K562 (cell line): Measurements from ENCODE around the gene SRL. TPM values are rescaled to one million over a fixed set of nuclear protein-coding genes. Genes with fewer than 3 reads are reported as not detected.

Source experiments
- ATAC-seq: fragments of 200-7000 bp; cut with Tn5 transposase; 3 replicates; pipeline ENCODE4 v1.9.1; 2020; ENCODE audit warnings: moderate library complexity
- BruUV-seq: library from RNA; stranded (reverse); fragments of 400-500 nt; replicated peaks from 2 replicates; lab custom pipeline; 2021; lab: Mats Ljungman, UMichigan
- CTCF ChIA-PET: fragments of 300-600 bp; formaldehyde crosslinking; extraction: SDS; loops from one replicate; lab custom pipeline; 2021; ENCODE audit warnings: low intra/inter-chr PET ratio; lab: Yijun Ruan, JAX
- POLR2A ChIA-PET: fragments of 300-600, 350-650 bp; sonication (Branson Sonifier 250); formaldehyde crosslinking; extraction: SDS; loops from one replicate; lab custom pipeline; 2021; ENCODE audit warnings: antibody characterized with exemption, inconsistent platforms; lab: Yijun Ruan, JAX
- DNase-seq, 4 experiments: peaks; one replicate each; pipeline versions ENCODE4 v3.0.0 to v3.0.0-alpha.2; 2011 to 2018; ENCODE audit warnings: low spot score in 3 of 4, mixed read lengths in 3 of 4; ENCODE audit errors: extremely low read depth in 1 of 4
- FAIRE-seq: peaks from 2 replicates; lab custom pipeline; 2011; peaks lifted over from hg19 to GRCh38; lab: Jason Lieb, UNC
- H2AFZ ChIP-seq: 2 replicates; pipeline ENCODE4 v1.6.0; 2011; ENCODE audit warnings: low read depth, low read length, control low read depth, inconsistent platforms
- H3K27ac ChIP-seq: fragments of 200-600 bp; 3 replicates; pipeline ENCODE4 v1.8.0; 2011; ENCODE audit warnings: low read depth, mild to moderate bottlenecking, control low read depth, inconsistent platforms, low read length, moderate library complexity, mixed read lengths; ENCODE audit errors: extremely low read depth
- H3K27me3 ChIP-seq, 2 experiments: fragments of 300-600 bp in 1 of 2; 2 replicates in 1 of 2; 3 replicates in 1 of 2; pipeline versions ENCODE4 v1.6.0 to v1.8.0; 2011; ENCODE audit warnings: inconsistent platforms in 2 of 2, low read length in 2 of 2, mild to moderate bottlenecking in 1 of 2, mixed read lengths in 1 of 2, moderate library complexity in 1 of 2; ENCODE audit not compliant: control insufficient read depth in 2 of 2, insufficient read depth in 2 of 2
- H3K36me3 ChIP-seq: fragments of 300-600 bp; 3 replicates; pipeline ENCODE4 v1.8.0; 2011; ENCODE audit warnings: mild to moderate bottlenecking, low read length, inconsistent platforms; ENCODE audit not compliant: control insufficient read depth, insufficient read depth
- H3K4me1 ChIP-seq, 2 experiments: fragments of 200-600 bp in 1 of 2; replicated peaks in 1 of 2; 2 replicates in 1 of 2; 3 replicates in 1 of 2; pipeline versions ENCODE4 v1.5.1 to v1.8.0; 2011; ENCODE audit warnings: inconsistent platforms in 2 of 2, low read length in 2 of 2, mild to moderate bottlenecking in 1 of 2, mixed read lengths in 1 of 2, moderate library complexity in 1 of 2; ENCODE audit not compliant: control insufficient read depth in 2 of 2, insufficient read depth in 2 of 2
- H3K4me2 ChIP-seq: 2 replicates; pipeline ENCODE4 v1.6.1; 2011; ENCODE audit warnings: low read length, control low read depth, inconsistent platforms, mixed read lengths; ENCODE audit not compliant: insufficient read depth
- H3K4me3 ChIP-seq: fragments of 200-600 bp; sonication (generic), shearing (Covaris generic); 2 replicates; pipeline ENCODE4 v1.5.1; 2016; ENCODE audit warnings: control low read depth, inconsistent platforms
- H3K79me2 ChIP-seq: fragments of 200-600 bp; 3 replicates; pipeline ENCODE4 v1.8.0; 2011; ENCODE audit warnings: low read length, inconsistent platforms; ENCODE audit not compliant: control insufficient read depth, insufficient read depth
- H3K9ac ChIP-seq, 2 experiments: 2 replicates each; pipeline versions ENCODE4 v1.6.0 to v1.6.1; 2011; ENCODE audit warnings: low read depth in 2 of 2, low read length in 2 of 2, control low read depth in 1 of 2, inconsistent platforms in 1 of 2, mild to moderate bottlenecking in 1 of 2, mixed read lengths in 1 of 2; ENCODE audit not compliant: insufficient read depth in 1 of 2
- H3K9me1 ChIP-seq: one replicate; pipeline ENCODE4 v1.6.0; 2011; ENCODE audit warnings: inconsistent platforms, mild to moderate bottlenecking, low read length, moderate library complexity; ENCODE audit not compliant: control insufficient read depth, insufficient read depth
- H3K9me3 ChIP-seq: replicated peaks from 2 replicates; pipeline ENCODE4 v1.5.1; 2011; ENCODE audit warnings: low read depth, low read length, inconsistent platforms; ENCODE audit not compliant: control insufficient read depth, insufficient read depth
- H4K20me1 ChIP-seq: replicated peaks from 2 replicates; pipeline ENCODE4 v1.6.1; 2011; ENCODE audit warnings: low read length, inconsistent platforms, mixed read lengths; ENCODE audit not compliant: control insufficient read depth, insufficient read depth
- ARID1B ChIP-seq: fragments of 450-650 bp; IDR thresholded peaks from 2 replicates; pipeline ENCODE4 v1.6.1; 2016; ENCODE audit warnings: antibody characterized with exemption, mild to moderate bottlenecking, inconsistent platforms
- COPS2 ChIP-seq: fragments of 450-650 bp; conservative IDR thresholded peaks from 2 replicates; pipeline ENCODE4 v1.6.1; 2016; ENCODE audit warnings: mild to moderate bottlenecking, moderate library complexity
- HSF4 ChIP-seq: fragments of 250-450 bp; sonication (Bioruptor Pico); IDR thresholded peaks from 2 replicates; pipeline ENCODE4 v2.1.2; 2022; ENCODE audit warnings: mild to moderate bottlenecking, moderate library complexity, borderline replicate concordance
- POLR2G ChIP-seq: fragments of 200-400 bp; formaldehyde crosslinking; IDR thresholded peaks from 2 replicates; pipeline ENCODE4 v1.6.1; 2017; ENCODE audit warnings: low read depth, mild to moderate bottlenecking, antibody characterized with exemption, low read length, moderate library complexity
- RBM34 ChIP-seq: fragments of 200-400 bp; formaldehyde crosslinking; IDR thresholded peaks from 2 replicates; pipeline ENCODE4 v1.6.1; 2018; ENCODE audit warnings: low read length, borderline replicate concordance; ENCODE audit not compliant: insufficient read depth
- RFX7 ChIP-seq: fragments of 250-450 bp; sonication (Bioruptor Pico); IDR thresholded peaks from 2 replicates; pipeline ENCODE4 v1.5.1; 2021; ENCODE audit warnings: mild to moderate bottlenecking
- SMC3 ChIP-seq: conservative IDR thresholded peaks from 2 replicates; pipeline ENCODE4 v1.6.1; 2011; ENCODE audit warnings: low read depth, low read length, improper control_type of control experiment; ENCODE audit not compliant: insufficient read depth
- ZNF239 ChIP-seq: fragments of 250-450 bp; sonication (Bioruptor Pico); IDR thresholded peaks from 2 replicates; pipeline ENCODE4 v1.4.0; 2020; ENCODE audit warnings: mild to moderate bottlenecking
- ZNF384 ChIP-seq: IDR thresholded peaks from 2 replicates; pipeline ENCODE4 v1.6.1; 2012; ENCODE audit warnings: low read depth, low read length, improper control_type of control experiment
- WGBS: fragments of 100-300 bp; shearing (Covaris generic); methylation state at CpG from one replicate; pipeline ENCODE4 v1.1.6; 2016; ENCODE audit warnings: low coverage, mixed read lengths; ENCODE audit not compliant: insufficient coverage; ENCODE audit errors: missing lambda C conversion rate; 5-methylcytosine and 5-hydroxymethylcytosine counted together
- in situ Hi-C: fragments of 300-500 bp; cut with MboI; formaldehyde crosslinking; loops from 4 replicates; pipeline ENCODE4 v1.15.0; 2018; ENCODE audit warnings: inconsistent platforms, mixed read lengths
- intact Hi-C: fragments of 100-400 bp; cut with micrococcal nuclease; formaldehyde crosslinking; loops from 2 replicates; pipeline ENCODE4 v1.14.2; 2022
- polyA plus RNA-seq, 8 experiments: library from polyadenylated mRNA; depleted of rRNA in 4 of 8; stranded (reverse) in 5 of 8; unstranded in 3 of 8; fragments of >200 nt; fragmentation: Nextera tagmentation in 2 of 8; fragmentation: Illumina TruSeq in 1 of 8; extraction: Ambion mirVana in 2 of 8; extraction: Trizol in 1 of 8; gene quantifications; 2 replicates each; pipeline versions ENCODE4 v1.2.1 to v1.2.3, GENCODE V29; 2011 to 2014; ENCODE audit warnings: inconsistent platforms in 1 of 8, missing spikeins in 1 of 8
- total RNA-seq, 7 experiments: library from RNA; depleted of rRNA in 6 of 7; stranded (reverse); fragments of >200 nt in 6 of 7; fragmentation: Illumina TruSeq in 2 of 7; extraction: Trizol in 2 of 7; gene quantifications; 2 replicates each; pipeline versions ENCODE4 v1.2.1 to v1.2.3, GENCODE V29; 2011 to 2021; ENCODE audit warnings: low replicate concordance in 1 of 7
- TF ChIP-seq, protein P1 (sequence below), 2 experiments: fragments of 200-800 bp in 1 of 2; sonication (Bioruptor generic) in 1 of 2; sonication (generic) in 1 of 2; formaldehyde crosslinking in 1 of 2; IDR thresholded peaks in 1 of 2; conservative IDR thresholded peaks in 1 of 2; 2 replicates each; pipeline versions ENCODE4 v1.5.0 to v1.6.1; 2016 to 2020; ENCODE audit warnings: missing compliant biosample characterization in 1 of 2, missing genetic modification characterization in 1 of 2, missing genetic modification reagents in 1 of 2
- TF ChIP-seq, protein P2 (sequence below), 3 experiments: fragments of 200-800 bp in 1 of 3; fragments of 250-450 bp in 1 of 3; fragments of 450-650 bp in 1 of 3; sonication (Bioruptor Pico) in 1 of 3; sonication (Bioruptor generic) in 1 of 3; formaldehyde crosslinking in 1 of 3; IDR thresholded peaks; 2 replicates each; pipeline versions ENCODE4 v1.6.1 to v1.8.0; 2016 to 2022; ENCODE audit warnings: mild to moderate bottlenecking in 2 of 3, missing genetic modification characterization in 2 of 3, missing compliant biosample characterization in 1 of 3, moderate library complexity in 1 of 3
- TF ChIP-seq, protein P3 (sequence below), 3 experiments: fragments of 200-800 bp in 1 of 3; sonication (Bioruptor generic) in 1 of 3; sonication (generic) in 1 of 3; formaldehyde crosslinking in 1 of 3; IDR thresholded peaks; 2 replicates each; pipeline versions ENCODE4 v1.6.1 to v1.8.0; 2016 to 2022; ENCODE audit warnings: mild to moderate bottlenecking in 2 of 3, missing compliant biosample characterization in 2 of 3, missing genetic modification characterization in 2 of 3, missing genetic modification reagents in 1 of 3

Gene SRL
- total and polyA plus RNA-seq, 9 of the 15 experiments (the other 6 are each of a cell fraction or from before 2014, with no cell fraction given): 0.01 TPM; not detected in 8

DNA sequence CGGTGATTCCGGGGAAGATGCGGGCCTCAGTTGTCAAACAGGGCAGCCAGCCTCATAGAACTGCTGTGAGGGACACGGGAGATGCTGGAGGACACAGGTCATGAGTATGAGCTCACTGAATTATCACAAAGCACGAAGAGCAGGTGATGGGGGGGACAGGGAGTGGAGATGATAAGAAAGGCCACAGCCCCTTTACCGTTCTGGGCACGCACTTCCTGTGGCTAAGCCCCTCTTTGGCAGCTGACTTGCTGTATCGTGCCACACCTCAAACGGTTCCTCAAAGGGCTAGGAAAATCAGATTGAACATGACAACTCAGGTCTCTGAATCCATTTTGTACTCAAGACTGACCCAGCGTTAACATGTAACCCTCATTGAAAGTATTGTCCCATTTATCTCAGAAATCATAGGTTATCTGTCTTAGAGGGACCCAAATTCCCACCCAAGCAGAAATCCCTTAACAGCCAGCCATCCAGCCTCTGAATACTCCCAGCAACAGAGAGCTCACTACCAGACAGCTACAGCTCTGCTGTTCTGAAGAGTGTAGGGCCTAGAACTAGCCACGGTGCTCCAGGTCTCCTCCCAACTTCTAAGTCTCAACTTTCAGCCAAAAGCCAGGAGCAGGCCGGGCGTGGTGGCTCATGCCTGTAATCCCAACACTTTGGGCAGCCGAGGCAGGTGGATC, 5.0 kb upstream of the SRL start:
- FAIRE-seq: peak; percentile 6
- H3K9ac ChIP-seq: peak overlapping the region in 1 of 2 experiments; percentile 84; a peak in 3 of 4 replicates
- peak overlapping the region; percentile 57; the same call in 1 of the 2 replicates for H2AFZ ChIP-seq
- WGBS: 26% methylated on average over 14 of the region's 14 CpGs
- intact Hi-C loops: no loop called here
- peaks cover 2% of the 10 kb centered on the region; the same call in 1 of the 3 replicates for H3K36me3 ChIP-seq
- H3K27ac ChIP-seq: peak overlapping the region; percentile 7; the same call in 1 of the 3 replicates
- H3K4me2 ChIP-seq: peak overlapping the region; percentile 43; the same call in 1 of the 2 replicates
- no peak for ATAC-seq
- no peaks in the 10 kb centered on the region for H3K79me2 ChIP-seq
- H3K27me3 ChIP-seq: no peaks in the 10 kb centered on the region
- peaks cover 36 to 43% of the 10 kb centered on the region in 2 experiments for H3K4me1 ChIP-seq
- H3K9me3 ChIP-seq: peaks cover 11% of the 10 kb centered on the region
- in situ Hi-C loops: no loop called here
- H3K4me3 ChIP-seq: no peak overlapping the region
- no peaks in the 10 kb centered on the region for H4K20me1 ChIP-seq
- DNase-seq: peak in 1 of 4 experiments; percentile 61
- ChIA-PET CTCF (interaction anchor here (0.6 kb wide), 1 partner anchor 24 kb away, joined by 4 read pairs; no protein-coding TSS in a partner anchor), POLR2A (interaction anchor here (0.9 to 1.2 kb wide), 3 partner anchors 11 to 39 kb away, joined by 3 read pairs; no protein-coding TSS in a partner anchor)
- BruUV-seq: no TSS peak
- no peaks in the 10 kb centered on the region for H3K9me1 ChIP-seq
- TF ChIP-seq, protein P1, sequence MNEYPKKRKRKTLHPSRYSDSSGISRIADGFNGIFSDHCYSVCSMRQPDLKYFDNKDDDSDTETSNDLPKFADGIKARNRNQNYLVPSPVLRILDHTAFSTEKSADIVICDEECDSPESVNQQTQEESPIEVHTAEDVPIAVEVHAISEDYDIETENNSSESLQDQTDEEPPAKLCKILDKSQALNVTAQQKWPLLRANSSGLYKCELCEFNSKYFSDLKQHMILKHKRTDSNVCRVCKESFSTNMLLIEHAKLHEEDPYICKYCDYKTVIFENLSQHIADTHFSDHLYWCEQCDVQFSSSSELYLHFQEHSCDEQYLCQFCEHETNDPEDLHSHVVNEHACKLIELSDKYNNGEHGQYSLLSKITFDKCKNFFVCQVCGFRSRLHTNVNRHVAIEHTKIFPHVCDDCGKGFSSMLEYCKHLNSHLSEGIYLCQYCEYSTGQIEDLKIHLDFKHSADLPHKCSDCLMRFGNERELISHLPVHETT (CRISPR knock-in tag; conservative IDR thresholded peaks at IDR 0.05 in 1 of 2, IDR thresholded peaks at IDR 0.05 in 1 of 2): 0 out of 4 replicates have a peak, but pooled peaks of 1 of the 2 experiments have one; percentile 22
- TF ChIP-seq SMC3 (no peak), ARID1B (0 out of 2 replicates have a peak, but pooled peaks have one; percentile 12), ZNF384 (no peak), HSF4 (no peak), ZNF239 (CRISPR knock-in tag) (no peak), POLR2G (no peak), RFX7 (CRISPR knock-in tag) (no peak), RBM34 (no peak), COPS2 (no peak)
- TF ChIP-seq, protein P2, sequence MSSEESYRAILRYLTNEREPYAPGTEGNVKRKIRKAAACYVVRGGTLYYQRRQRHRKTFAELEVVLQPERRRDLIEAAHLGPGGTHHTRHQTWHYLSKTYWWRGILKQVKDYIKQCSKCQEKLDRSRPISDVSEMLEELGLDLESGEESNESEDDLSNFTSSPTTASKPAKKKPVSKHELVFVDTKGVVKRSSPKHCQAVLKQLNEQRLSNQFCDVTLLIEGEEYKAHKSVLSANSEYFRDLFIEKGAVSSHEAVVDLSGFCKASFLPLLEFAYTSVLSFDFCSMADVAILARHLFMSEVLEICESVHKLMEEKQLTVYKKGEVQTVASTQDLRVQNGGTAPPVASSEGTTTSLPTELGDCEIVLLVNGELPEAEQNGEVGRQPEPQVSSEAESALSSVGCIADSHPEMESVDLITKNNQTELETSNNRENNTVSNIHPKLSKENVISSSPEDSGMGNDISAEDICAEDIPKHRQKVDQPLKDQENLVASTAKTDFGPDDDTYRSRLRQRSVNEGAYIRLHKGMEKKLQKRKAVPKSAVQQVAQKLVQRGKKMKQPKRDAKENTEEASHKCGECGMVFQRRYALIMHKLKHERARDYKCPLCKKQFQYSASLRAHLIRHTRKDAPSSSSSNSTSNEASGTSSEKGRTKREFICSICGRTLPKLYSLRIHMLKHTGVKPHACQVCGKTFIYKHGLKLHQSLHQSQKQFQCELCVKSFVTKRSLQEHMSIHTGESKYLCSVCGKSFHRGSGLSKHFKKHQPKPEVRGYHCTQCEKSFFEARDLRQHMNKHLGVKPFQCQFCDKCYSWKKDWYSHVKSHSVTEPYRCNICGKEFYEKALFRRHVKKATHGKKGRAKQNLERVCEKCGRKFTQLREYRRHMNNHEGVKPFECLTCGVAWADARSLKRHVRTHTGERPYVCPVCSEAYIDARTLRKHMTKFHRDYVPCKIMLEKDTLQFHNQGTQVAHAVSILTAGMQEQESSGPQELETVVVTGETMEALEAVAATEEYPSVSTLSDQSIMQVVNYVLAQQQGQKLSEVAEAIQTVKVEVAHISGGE (CRISPR knock-in tag; IDR thresholded peaks at IDR 0.05): peak in 1 of 3 experiments; percentile 48; a peak in 2 of 6 replicates
- TF ChIP-seq, protein P3, sequence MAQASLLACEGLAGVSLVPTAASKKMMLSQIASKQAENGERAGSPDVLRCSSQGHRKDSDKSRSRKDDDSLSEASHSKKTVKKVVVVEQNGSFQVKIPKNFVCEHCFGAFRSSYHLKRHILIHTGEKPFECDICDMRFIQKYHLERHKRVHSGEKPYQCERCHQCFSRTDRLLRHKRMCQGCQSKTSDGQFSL (CRISPR knock-in tag; IDR thresholded peaks at IDR 0.05): 0 out of 2 replicates have a peak, but pooled peaks have one; percentile 32
- TF ChIP-seq, protein P3 (tag; IDR thresholded peaks at IDR 0.05): no peak
